WTC11 (cell line): Measurements from ENCODE around the gene PEAK1.

ENCODE experiments used
- CTCF ChIP-seq: fragments of 200-600 bp; IDR thresholded peaks from 2 replicates; pipeline ENCODE4 v1.8.0; 2022; ENCODE audit warnings: antibody characterized with exemption
- ELF4 ChIP-seq: sonication (generic); formaldehyde crosslinking; IDR thresholded peaks from 2 replicates; pipeline ENCODE4 v1.8.1; 2022; ENCODE audit warnings: low read depth, mild to moderate bottlenecking, moderate library complexity, missing genetic modification reagents
- ESRRA ChIP-seq: sonication (generic); formaldehyde crosslinking; IDR thresholded peaks from 2 replicates; pipeline ENCODE4 v1.8.1; 2022; ENCODE audit warnings: mild to moderate bottlenecking, missing genetic modification reagents, borderline replicate concordance
- IRF2 ChIP-seq: sonication (generic); formaldehyde crosslinking; IDR thresholded peaks from 2 replicates; pipeline ENCODE4 v1.8.0; 2022; ENCODE audit warnings: low read depth, missing genetic modification reagents, borderline replicate concordance
- MAX ChIP-seq: sonication (generic); formaldehyde crosslinking; IDR thresholded peaks from 2 replicates; pipeline ENCODE4 v1.8.0; 2022; ENCODE audit warnings: mild to moderate bottlenecking, missing genetic modification reagents
- NR2C2 ChIP-seq: sonication (generic); formaldehyde crosslinking; IDR thresholded peaks from 2 replicates; pipeline ENCODE4 v1.8.0; 2022; ENCODE audit warnings: mild to moderate bottlenecking, missing genetic modification reagents

GRCh38 chr15:77296773-77297337 is 123.0 kb downstream of the PEAK1 start:
- TF ChIP-seq ESRRA (no peak), ELF4 (CRISPR knock-in tag) (no peak), MAX (CRISPR knock-in tag) (no peak), IRF2 (CRISPR knock-in tag) (no peak), CTCF (no peak), NR2C2 (CRISPR knock-in tag) (no peak)
